Measurements from ENCODE around the gene DDHD1.

GRCh38 chr14:53043027-53043581, 110.0 kb downstream of the DDHD1 start:
- TF ChIP-seq CTCF (IDR thresholded peaks at IDR 0.05) (no peak), REST (IDR thresholded peaks at IDR 0.05; ENCODE audit: insufficient read depth in 1 of 2, low read depth in 2 of 2, low read length in 1 of 2) (no peak), POLR2AphosphoS5 (IDR thresholded peaks at IDR 0.05; ENCODE audit: low read depth, low read length) (no peak)
